Measurements from ENCODE around the gene POLA1.
"Not testable (repeated sequence)": the region's sequence is repeated elsewhere in the genome, so short reads cannot be mapped to it uniquely, and the experiment has no call there.

Gene POLA1, protein sequence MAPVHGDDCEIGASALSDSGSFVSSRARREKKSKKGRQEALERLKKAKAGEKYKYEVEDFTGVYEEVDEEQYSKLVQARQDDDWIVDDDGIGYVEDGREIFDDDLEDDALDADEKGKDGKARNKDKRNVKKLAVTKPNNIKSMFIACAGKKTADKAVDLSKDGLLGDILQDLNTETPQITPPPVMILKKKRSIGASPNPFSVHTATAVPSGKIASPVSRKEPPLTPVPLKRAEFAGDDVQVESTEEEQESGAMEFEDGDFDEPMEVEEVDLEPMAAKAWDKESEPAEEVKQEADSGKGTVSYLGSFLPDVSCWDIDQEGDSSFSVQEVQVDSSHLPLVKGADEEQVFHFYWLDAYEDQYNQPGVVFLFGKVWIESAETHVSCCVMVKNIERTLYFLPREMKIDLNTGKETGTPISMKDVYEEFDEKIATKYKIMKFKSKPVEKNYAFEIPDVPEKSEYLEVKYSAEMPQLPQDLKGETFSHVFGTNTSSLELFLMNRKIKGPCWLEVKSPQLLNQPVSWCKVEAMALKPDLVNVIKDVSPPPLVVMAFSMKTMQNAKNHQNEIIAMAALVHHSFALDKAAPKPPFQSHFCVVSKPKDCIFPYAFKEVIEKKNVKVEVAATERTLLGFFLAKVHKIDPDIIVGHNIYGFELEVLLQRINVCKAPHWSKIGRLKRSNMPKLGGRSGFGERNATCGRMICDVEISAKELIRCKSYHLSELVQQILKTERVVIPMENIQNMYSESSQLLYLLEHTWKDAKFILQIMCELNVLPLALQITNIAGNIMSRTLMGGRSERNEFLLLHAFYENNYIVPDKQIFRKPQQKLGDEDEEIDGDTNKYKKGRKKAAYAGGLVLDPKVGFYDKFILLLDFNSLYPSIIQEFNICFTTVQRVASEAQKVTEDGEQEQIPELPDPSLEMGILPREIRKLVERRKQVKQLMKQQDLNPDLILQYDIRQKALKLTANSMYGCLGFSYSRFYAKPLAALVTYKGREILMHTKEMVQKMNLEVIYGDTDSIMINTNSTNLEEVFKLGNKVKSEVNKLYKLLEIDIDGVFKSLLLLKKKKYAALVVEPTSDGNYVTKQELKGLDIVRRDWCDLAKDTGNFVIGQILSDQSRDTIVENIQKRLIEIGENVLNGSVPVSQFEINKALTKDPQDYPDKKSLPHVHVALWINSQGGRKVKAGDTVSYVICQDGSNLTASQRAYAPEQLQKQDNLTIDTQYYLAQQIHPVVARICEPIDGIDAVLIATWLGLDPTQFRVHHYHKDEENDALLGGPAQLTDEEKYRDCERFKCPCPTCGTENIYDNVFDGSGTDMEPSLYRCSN (N-terminal part only)

DNA sequence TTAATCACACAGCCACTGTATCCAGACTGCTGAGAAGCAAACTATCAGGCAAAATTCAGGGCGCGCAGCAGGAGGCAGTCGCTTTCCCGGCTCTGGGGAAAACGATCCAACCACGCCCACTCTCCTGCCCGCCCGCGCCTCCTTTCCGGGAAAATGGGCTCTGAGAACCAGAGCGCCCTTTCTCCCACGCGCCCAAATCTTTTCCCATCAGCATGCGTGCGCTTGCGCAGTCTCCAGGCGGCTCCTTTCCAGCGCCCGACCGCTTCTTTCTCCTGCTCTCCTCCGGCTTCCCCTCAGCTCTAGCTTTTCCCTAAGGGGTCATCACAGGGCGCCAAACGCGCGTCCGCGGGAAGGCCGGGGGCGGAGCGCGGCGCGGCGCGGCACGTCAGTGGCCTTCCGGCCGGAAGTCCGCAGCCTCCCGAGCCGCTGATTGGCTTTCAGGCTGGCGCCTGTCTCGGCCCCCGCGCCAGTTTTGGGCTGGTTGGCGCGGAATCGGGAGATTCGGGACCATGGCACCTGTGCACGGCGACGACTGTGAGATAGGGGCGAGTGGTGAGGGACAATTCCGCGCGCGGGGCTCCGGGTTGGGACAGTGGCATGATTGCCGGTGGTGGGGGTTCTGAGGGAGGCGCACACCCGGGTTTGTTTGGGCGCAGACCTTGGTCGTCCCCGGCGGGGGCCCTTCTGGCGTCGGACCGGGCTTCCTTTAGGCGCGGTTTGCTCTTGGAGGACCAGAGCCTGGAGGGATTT, at the start of gene POLA1:
Gene POLA1 (plus strand): TSS at position 466 of the 750 bp plus-strand sequence. CDS start 44 bp downstream, at position 510.
- DNase-seq = peak; percentile 37

DNA sequence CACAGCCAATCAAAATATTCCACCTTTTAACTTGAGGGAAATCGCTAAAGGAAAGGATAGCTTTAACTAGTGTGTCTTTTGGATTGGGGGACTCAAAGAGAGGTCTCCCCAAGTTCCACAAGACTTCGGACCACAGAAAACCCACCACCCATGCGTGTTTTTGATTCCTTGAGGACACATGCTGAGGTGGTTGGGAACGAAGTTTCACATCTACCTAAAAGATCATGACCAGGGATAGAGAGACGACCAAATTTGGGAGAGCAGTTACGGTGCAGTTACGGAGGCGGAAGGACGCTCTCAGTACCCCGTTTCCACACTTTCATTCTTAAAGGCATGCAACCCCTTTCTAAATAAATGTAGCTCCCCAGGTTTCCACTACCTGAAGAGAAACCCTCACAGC, 47.7 kb upstream of the POLA1 start:
- DNase-seq = no peak

DNA sequence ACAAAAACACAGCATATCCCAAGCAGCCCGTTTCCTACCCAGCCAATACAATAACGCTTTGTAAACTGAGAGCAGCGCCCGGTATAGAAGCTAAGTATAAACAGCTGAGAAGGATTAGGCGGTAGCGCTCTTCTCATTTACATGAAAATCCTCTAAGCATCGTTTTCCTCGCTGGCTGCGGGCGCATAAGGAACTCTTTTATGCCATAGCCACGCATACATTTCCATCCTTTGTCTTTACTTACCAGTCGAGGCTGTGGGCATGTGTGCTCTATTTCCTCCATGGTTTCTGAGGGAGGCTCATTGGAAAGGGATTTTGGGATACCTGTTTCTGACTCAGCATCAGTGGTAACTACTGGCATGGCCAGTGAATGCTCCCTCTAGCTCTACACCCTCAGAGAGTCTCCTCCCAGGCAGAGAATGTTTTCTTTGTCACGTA, 47.0 kb upstream of the POLA1 start:
- no peak for DNase-seq

- DNase-seq = peak; percentile 45
Observed at GRCh38 chrX:24647257-24648058, 46.3 kb upstream of the POLA1 start, which contains the start of gene PCYT1B. PCYT1B (minus strand) TSS chrX:24647347; CDS start chrX:24647105, 242 bp downstream.

GRCh38 chrX:24648495-24648894, 45.2 kb upstream of the POLA1 start:
- DNase-seq = no peak

DNA sequence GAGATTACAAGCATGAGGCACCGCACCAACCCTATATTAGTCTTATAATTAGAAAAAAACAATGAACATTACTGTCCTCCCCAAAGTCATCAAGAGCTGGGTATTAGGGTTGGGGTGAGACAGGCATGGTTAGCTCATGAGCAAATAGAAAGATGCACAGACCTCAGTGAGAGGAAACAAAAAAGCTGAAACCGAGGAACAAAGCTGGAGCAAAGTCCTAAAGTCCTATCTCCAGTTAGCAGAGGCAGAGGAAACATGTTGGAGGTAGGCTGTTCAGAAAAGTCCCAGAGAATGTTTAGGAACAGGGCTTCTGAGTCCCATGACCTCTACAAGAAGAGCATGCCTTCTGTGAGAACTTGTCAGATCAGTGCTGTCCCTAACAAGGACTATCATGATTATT, 41.9 kb upstream of the POLA1 start:
- no peak for DNase-seq

DNA sequence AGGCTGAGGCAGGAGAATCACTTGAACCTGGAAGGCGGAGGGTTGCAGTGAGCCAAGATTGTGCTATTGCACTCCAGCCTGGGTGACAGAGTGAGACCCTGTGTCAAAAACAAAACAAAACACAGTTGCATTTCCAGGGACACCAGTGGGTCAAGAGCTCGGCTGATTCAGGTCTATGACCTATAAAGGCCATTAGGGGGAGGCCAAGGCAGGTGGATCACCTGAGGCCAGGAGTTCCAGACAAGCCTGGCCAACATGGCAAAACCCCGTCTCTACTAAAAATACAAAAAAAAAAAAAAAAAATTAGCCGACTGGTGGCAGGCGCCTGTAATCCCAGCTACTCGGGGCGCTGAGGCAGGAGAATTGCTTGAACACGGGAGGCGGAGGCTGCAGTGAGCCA, 38.0 kb upstream of the POLA1 start:
- not testable (repeated sequence) for DNase-seq

- no peak for DNase-seq
Observed at GRCh38 chrX:24657671-24658386, 35.9 kb upstream of the POLA1 start.

GRCh38 chrX:24658421-24658820, 35.3 kb upstream of the POLA1 start:
- DNase-seq = no peak

GRCh38 chrX:24659106-24659505, 34.6 kb upstream of the POLA1 start:
- DNase-seq = no peak

GRCh38 chrX:24659646-24660045, 34.1 kb upstream of the POLA1 start:
- no peak for DNase-seq

DNA sequence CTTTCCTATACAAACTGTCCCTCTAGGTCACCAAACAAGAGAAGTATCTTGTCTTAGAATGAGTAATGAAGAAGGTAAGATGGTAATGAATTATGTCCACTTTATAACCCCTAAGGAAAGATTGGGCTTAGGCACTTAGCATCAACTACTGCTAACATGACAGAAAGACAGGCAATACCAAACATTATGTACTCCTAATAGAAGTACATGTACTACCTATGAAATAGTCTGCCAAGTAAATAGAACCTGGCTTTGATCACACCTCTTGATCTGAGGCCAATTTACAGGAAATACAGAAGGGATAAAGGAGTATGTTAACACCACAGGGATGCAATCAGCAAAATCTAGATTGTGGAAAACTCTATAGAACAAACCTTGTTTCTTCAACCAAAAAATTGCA, 32.4 kb upstream of the POLA1 start:
- no peak for DNase-seq

DNA sequence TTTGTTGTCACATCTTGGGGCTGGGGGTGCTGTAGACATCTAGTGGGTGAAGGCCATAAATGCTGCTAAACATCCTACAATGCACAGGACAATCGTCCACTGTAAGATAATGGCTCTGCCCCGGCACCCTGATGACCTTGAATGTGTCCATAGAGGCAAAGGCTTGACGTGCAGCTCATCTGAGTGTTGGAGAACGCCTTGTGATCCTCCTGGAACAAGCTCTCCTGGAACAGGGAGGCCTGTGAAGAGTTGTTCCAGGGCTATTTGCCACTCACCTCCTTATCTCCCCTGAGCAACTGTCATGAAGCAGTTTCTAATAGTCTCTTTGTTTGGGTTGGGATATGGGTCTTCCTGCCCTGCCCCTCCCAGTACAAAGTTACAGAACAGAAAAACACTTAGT, 31.4 kb upstream of the POLA1 start:
- no peak for DNase-seq

- DNase-seq = no peak
Observed at GRCh38 chrX:24668111-24668510, 25.6 kb upstream of the POLA1 start.

DNA sequence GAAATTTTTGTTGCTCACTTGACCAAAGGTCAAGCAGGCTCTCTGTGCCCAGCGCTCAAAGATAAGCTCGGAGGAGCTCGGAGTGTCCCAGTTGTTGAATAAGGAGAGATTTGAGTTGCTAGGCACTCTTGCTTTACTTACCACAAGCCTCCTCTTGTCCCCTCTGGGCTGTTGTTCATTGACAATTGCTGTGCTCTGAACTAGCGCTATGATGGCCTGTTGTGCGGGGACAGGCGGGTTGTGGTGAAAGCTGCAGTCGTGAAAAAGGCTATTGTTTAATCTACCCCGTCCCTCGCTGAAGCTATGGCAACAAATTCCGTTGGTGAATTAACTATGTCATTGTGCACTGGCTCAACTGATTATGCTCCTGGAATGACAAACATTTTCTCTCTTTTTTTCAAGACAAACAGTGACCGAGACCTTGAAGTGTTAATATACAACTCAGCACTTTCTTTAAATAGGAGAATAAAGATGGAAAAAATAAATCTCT, 21.0 kb upstream of the POLA1 start:
- DNase-seq = no peak

- no peak for DNase-seq
Observed at GRCh38 chrX:24673424-24673823, 20.3 kb upstream of the POLA1 start.

GRCh38 chrX:24676403-24677024, 17.2 kb upstream of the POLA1 start:
- DNase-seq = no peak

DNA sequence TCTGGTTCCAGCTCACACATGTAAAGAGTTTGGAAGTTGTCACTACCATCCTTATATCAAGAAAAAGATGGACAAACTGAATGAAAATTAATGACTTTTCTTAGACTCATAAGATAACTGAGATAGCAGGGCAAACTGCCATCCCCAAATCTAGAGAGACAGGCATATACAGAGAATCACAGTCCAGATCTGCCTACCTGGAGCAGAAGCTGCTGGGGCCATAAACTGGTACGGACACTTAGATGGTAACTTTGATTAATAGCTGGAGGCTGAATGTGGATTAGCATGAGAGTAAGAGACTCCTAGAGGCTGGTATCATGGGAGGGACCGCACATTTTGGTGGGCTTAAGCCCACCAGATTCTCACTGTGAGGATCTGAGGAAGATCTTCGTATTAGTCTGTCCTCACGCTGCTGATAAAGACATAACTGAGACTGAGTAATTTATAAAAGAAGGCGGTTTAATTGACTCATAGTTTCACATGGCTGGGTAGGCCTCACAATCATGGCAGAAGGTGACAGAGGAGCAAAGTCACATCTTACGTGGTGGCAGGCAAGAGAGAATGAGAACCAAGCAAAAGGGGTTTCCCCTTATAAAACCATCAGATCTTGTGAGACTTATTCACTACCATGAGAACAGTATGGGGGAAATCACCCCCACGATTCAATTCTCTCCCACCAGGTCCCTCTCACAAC, 10.8 kb upstream of the POLA1 start:
- DNase-seq = no peak

- no peak for DNase-seq
Observed at GRCh38 chrX:24684048-24684447, 9.7 kb upstream of the POLA1 start.

Data from activated gamma-delta T cell treated with Interleukin-2 at 50 U/mL for 16 hours (primary cell).